Jurkat, Clone E6-1 (cell line): ENCODE results near the gene OR3A2.
"Not testable (repeated sequence)": the region's sequence is repeated elsewhere in the genome, so short reads cannot be mapped to it uniquely, and the experiment has no call there.

Source experiments
- DNase-seq: peaks from one replicate; pipeline ENCODE4 v3.0.0-alpha.2; 2011; ENCODE audit warnings: low read depth, low spot score
- H3K4me3 ChIP-seq: 2 replicates; pipeline ENCODE4 v1.5.1; 2011; ENCODE audit warnings: mild to moderate bottlenecking, low read length, control low read depth, moderate library complexity

Gene OR3A2

DNA sequence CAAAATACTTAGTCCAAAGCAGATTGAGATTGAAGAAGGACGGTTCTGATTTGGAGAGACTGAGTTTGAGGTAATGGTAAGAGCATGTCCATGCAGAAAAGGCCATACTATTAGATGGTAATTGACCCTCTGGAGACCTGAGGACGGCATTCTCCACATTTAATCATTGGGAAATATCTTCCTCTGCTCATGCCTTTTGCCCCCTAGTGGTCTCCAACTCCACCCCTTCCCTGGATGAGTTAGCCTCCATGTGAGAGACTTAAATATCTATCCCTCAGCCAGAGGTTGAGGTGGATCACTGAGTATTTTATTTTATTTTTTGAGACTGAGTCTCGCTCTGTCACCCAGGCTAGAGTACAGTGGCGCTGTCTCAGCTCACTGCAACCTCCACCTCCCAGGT is 77.5 kb downstream of the OR3A2 start:
- H3K4me3 ChIP-seq = no peak overlapping the region
- no peak for DNase-seq

DNA sequence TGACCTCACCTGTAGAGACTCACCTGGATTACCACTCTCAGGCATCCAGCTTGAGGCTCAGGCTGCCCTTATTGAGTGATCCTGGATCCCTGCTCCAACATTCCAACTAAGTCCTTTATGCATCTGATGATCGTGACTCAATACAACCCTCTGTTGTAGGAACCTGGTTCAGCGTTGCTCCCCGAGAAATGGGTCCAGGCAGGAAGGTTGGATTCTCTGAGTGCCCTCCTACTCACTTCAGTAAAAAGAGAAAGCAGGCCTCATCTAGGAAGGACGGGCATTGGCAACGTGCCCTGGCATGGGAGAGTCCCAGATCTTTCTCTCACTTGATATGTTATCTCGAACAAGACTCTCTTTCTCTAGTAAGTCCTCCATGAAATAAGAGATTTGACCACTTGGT is 87.8 kb downstream of the OR3A2 start, which contains the start of gene OR3A1:
Gene OR3A1, minus strand, starts transcription at position 101 of the 400 bp plus-strand sequence. CDS start 5,778 bp downstream, outside the sequence.
- H3K4me3 ChIP-seq = no peak within 1 kb of the TSS
- DNase-seq = no peak

DNA sequence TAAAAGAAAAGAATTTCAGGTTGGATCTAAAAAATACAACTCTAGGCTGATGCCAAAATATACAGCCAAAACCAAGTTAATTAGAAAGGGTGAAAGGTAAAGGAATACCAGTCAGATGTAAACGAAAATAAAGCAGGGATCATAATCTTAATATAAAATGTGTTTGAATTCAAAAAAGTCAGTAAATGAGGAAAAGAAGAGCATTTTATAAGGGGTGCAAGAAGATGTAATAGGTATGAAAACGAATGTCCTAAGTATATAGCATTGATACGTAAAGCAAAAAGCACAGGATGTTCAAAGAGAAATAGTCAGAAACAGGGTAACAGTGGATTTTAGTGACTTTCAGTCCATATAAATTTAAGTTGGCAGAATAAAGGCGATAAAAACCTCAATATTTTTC is 90.5 kb downstream of the OR3A2 start:
- no peak for DNase-seq
- no peak overlapping the region for H3K4me3 ChIP-seq

DNA sequence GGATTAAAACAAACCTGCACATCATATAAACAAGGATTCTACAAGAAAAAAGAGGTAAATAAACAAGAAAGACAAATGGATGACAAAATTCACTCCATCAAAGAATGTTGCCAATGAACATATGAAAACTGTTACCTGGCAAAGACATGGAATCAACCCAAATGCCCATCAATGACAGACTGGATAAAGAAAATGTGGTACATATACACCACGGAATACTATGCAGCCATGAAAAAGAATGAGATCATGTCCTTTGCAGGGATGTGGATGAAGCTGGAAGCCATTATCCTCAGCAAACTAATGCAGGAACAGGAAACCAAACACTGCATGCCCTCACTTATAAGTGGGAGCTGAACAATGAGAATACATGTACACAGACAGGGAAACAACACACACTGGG is 92.6 kb downstream of the OR3A2 start:
- DNase-seq, H3K4me3 ChIP-seq: not testable (repeated sequence)

DNA sequence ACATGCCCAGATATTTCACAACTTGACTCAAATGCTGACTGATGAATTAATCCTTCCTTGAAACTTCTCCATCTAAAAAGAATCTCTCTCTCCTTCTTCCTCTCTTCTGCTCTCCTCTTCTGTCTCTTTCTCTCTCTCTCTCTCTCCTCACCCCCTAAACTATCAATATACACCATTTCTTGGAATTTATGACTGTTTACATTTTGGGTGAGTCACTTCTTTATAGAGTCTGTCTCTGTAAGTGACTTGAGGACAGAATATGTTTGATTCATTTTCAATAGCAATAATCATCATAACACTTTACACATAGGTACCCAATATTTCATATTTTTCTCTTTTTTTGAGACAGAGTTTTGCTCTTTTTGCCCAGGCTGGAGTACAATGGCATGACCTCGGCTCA is 103.2 kb downstream of the OR3A2 start:
- H3K4me3 ChIP-seq = no peak overlapping the region
- DNase-seq = no peak

DNA sequence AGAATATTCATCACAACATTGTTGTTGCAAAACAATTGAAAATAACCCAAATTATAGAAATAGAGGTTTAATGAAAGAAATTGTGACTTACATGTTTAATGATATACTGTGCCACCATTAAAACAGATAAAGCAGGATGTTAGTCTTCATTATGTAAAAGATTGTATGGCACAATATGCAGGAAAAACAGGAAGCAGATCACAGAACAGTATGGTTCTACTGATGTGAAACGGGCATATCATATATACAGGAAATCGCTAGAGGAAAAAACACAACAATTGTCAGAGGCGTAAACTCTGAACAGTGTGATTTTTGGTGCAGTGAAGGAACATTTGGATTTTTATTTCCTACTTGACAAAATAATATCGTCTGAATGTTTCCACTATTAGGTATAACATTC is 110.0 kb downstream of the OR3A2 start:
- DNase-seq = no peak
- no peak overlapping the region for H3K4me3 ChIP-seq

DNA sequence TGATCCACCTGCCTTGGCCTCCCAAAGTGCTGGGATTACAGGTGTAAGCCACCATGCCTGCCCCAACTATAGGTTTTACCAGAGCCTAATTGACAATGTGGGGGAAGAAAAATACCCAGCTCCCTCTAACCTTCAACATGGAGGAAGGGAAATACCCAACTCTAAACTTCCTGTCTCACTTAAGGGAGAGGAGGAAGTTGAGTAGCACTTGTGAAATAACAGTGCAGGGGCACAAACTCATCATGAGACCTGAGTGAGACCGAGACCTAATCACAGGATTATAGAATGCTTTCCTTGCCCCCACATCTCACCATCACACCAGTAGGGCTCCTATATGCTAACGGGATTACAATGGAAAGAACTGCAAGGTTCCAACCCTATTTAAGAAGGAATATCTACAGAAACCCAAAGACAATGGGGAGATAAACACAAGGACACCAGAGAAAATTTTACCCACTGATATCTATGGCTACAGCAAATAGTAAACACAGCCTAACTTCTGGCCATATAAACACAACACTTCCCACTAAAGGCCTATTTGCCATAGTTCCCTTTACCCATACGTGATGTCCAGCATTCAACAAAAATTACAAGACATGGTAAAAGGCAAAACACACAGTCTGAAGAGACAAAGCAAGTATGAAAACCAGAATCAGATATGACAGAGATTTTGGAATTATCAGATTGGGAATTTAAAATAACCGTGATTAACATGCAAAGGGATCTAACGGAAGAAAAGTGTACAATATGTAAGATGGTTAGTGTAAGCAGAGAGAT is 114.8 kb downstream of the OR3A2 start:
- no peak for DNase-seq
- H3K4me3 ChIP-seq = no peak overlapping the region

DNA sequence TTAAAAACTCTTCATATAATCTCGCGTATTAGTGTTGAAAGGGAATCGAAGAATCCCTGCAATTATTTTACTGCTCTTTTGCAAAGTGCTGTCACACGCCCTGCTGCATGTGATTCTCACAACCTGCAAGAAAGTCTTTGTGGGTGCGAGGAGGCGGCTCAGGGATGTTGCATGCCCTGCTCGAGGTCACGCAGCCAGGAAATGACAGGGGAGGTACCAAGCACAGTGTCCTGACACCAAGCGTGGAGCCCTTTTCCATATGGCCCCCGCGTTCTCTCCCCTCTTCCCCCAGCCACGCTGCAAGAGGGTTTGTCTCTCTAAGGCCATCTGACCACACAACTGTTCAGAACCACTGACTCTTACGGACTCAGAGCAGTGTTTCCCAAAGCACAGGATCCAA is 125.5 kb downstream of the OR3A2 start:
- H3K4me3 ChIP-seq = no peak overlapping the region
- DNase-seq = no peak

DNA sequence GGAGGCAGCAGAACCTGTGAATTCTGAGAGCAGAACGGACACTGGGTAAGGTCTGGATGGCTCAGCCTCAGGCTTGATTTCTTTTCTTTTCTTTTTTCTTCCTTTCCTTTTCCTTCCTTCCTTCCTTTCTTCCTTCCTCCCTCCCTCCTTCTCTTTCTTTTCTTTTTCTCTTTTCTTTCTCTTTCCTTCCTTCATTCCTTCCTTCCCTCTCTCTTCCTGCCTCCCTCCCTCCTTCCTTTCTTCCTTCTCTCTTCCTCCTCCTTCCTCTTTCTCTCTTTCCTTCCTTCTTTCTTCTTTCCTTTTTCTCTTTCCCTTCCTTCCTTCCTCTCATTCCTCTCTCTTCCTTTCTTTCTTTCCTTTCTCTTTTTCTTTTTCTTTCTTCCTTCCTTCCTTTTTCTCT is 125.9 kb downstream of the OR3A2 start:
- H3K4me3 ChIP-seq = no peak overlapping the region
- DNase-seq = no peak

DNA sequence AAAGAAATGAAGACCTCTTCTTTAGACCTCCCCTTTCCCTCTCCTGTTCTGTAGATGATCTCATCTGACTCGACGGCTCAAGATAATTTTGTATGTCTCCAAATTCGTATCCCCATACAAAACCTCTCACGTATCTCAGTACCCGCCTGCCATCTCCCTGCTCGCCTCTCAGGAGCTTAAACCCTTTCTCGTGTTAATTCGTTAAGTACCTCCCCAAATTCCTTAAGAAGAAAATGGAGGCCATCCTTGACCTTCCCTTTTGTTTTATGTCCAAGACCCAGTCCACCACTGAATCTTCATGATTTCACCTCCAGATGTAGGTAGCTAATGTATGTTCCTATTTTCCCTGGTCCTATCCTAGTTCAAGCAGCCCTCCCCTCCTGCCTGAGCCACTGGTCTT is 129.5 kb downstream of the OR3A2 start:
- no peak for DNase-seq
- H3K4me3 ChIP-seq = no peak overlapping the region

DNA sequence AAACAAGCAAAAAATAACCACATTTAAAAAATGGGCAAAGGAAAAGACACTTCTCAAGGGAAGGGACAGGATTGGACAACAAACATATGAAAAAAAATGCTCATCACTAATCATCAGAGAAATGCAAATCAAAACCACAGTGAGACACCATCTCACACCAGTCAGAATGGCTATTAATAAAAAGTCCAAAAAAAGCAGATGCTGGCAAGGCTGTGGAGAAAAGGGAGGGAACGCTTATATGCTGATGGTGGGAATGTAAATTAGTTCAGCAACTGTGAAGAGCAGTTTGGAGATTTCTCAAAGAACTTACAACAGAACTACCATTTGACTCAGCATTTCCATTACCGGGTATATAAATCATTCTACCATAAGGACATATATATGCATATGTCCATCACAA is 137.1 kb downstream of the OR3A2 start:
- not testable (repeated sequence) for H3K4me3 ChIP-seq, DNase-seq

DNA sequence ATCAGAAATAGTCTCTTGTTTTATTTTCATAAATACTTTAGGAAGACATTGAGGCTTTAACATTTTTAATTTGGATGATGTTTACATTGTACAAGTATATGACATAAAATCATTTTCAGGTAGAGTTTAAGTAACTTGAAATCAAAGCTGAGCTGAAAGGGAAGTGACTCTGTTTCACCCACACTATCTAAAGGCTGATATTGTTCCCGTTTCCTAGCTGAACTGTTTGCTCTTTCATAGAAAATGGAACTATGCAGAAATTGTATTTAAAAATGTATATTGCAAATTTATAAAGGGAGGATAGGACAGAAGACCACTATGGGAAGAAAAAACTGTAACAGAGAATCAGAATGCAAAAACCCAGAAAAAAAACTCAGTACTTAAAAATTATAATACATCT is 141.3 kb downstream of the OR3A2 start:
- not testable (repeated sequence) for H3K4me3 ChIP-seq

DNA sequence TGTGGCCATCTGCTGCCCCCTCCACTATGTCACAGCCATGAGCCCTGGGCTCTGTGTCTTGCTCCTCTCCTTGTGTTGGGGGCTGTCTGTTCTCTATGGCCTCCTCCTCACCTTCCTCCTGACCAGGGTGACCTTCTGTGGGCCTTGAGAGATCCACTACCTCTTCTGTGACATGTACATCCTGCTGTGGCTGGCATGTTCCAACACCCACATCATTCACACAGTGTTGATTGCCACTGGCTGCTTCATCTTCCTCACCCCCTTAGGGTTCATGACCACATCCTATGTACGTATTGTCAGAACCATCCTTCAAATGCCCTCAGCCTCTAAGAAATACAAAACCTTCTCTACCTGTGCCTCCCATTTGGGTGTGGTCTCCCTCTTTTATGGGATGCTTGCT is 145.1 kb downstream of the OR3A2 start:
- DNase-seq, H3K4me3 ChIP-seq: not testable (repeated sequence)

More for the DNA sequence above, 141.3 kb downstream of the OR3A2 start:
- not testable (repeated sequence) for DNase-seq

DNA sequence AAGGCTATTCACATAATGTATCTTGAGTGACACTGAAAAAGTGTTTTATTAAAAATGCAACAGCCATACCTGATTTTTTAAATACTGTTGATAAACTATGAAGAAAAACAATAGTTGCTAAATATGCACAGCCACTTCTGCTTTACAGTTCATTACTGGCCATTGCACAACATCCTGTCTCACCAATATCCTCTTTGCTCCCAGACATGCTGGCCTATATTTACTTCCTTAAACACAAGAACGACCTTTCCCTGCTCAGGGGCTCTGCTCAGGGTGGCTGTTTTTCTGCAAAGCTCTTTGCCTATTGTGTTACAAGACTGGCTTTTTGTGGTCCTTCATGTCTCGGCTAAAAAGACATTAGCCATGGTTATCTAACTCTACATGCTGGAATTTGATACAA is 147.4 kb downstream of the OR3A2 start:
- DNase-seq, H3K4me3 ChIP-seq: not testable (repeated sequence)

DNA sequence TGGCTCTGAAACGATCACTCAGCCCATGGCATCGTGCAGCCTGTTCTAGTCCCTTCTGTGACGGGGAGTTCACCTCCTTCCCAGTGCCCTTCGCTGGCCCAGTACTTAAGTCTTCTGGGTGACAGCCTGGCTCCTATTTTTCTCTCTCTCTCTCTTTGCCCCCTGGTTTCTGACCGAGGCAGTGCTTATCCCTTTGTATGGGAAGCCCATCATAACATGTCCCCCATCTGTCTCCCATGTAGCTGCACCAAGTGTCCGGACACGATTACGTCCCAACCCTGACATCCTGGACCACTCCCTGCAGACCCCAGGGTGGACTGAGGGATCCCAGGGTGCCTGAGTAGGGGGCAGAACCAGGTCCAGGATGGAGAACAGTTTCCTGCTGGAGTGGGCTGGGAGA is 153.8 kb downstream of the OR3A2 start:
- H3K4me3 ChIP-seq, DNase-seq: not testable (repeated sequence)
